ENCODE measurements around the gene DCX. TPM values are rescaled to one million over a fixed set of nuclear protein-coding genes. Genes with fewer than 3 reads are reported as not detected.

Gene DCX
- total and polyA plus RNA-seq, 2 of the 4 experiments (the other 2 are of a cell fraction): not detected

DNA sequence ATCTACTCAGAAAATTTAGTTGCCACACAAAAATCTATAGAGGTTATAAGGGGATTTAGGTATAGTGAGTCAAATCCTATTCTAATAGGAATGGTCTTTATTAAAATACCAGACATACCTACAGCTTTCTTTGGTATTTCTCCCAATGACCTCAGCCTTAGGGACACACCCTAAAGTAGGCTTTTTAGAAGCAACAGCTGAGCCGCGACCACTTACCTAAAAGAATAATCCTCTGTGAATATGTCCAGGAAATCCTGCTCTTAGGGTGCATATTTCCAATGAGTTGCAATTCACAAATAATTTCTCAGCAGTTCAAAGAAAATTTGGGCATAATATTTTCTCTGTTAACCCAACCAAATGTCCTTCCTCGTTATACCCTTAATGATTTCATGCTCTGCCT is 2.7 kb downstream of the DCX start:
- no peak overlapping the region for H2AFZ ChIP-seq (replicated peaks; ENCODE audit: low read length, poor library complexity)
- ATAC-seq (ENCODE audit: low read depth): no peak

More for the DNA sequence above, 2.7 kb downstream of the DCX start:
- H4K20me1 ChIP-seq (ENCODE audit: insufficient read depth, low read length): no peaks in the 10 kb centered on the region
- ChIA-PET POLR2A (ENCODE audit: unreplicated experiment) (no interaction called here), CTCF (no interaction called here)
- no peaks in the 10 kb centered on the region for H3K36me3 ChIP-seq (ENCODE audit: control insufficient read depth, insufficient read depth, low read length)
- H4K8ac ChIP-seq (ENCODE audit: low read depth in 2 of 2, low read length in 2 of 2): no peak overlapping the region
- H4K5ac ChIP-seq (ENCODE audit: low read depth, low read length): no peak overlapping the region
- H3K27ac ChIP-seq (ENCODE audit: insufficient read depth, low read length): no peak overlapping the region
- in situ Hi-C loops (cut with MboI; ENCODE audit: low sequenced_read_pairs) (no loop called here), intact Hi-C loops (cut with micrococcal nuclease) (no loop called here), dilution Hi-C loops (cut with HindIII; ENCODE audit: low sequenced_read_pairs, unreplicated experiment) (no loop called here)
- H3K9me1 ChIP-seq (ENCODE audit: insufficient read depth, low read length): no peaks in the 10 kb centered on the region
- DNase-seq: no peak
- H3K27me3 ChIP-seq (ENCODE audit: control insufficient read depth, insufficient read depth, low read length): peaks cover 4% of the 10 kb centered on the region
- no peak overlapping the region for H3K18ac ChIP-seq (ENCODE audit: low read depth, low read length)
- H3K4ac ChIP-seq (ENCODE audit: low read depth, low read length): no peak overlapping the region
- no CpG with 5 or more reads among the region's 3 CpGs for WGBS, 2 experiments (ENCODE audit: extremely low coverage in 2 of 2, insufficient read length in 1 of 2)
- no peak overlapping the region for H3K23ac ChIP-seq (ENCODE audit: low read depth, low read length)
- no peak overlapping the region for H3K4me2 ChIP-seq (ENCODE audit: low read depth, low read length)
- TF ChIP-seq, protein P1, sequence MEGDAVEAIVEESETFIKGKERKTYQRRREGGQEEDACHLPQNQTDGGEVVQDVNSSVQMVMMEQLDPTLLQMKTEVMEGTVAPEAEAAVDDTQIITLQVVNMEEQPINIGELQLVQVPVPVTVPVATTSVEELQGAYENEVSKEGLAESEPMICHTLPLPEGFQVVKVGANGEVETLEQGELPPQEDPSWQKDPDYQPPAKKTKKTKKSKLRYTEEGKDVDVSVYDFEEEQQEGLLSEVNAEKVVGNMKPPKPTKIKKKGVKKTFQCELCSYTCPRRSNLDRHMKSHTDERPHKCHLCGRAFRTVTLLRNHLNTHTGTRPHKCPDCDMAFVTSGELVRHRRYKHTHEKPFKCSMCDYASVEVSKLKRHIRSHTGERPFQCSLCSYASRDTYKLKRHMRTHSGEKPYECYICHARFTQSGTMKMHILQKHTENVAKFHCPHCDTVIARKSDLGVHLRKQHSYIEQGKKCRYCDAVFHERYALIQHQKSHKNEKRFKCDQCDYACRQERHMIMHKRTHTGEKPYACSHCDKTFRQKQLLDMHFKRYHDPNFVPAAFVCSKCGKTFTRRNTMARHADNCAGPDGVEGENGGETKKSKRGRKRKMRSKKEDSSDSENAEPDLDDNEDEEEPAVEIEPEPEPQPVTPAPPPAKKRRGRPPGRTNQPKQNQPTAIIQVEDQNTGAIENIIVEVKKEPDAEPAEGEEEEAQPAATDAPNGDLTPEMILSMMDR (conservative IDR thresholded peaks at IDR 0.05; ENCODE audit: low read depth, low read length): no peak
- TF ChIP-seq FOS (IDR thresholded peaks at IDR 0.05; ENCODE audit: low read depth, low read length) (no peak), RCOR1 (IDR thresholded peaks at IDR 0.05; ENCODE audit: insufficient replicate concordance, low read length) (no peak), NFE2L2 (IDR thresholded peaks at IDR 0.05; ENCODE audit: low read depth, low read length) (no peak), RFX5 (IDR thresholded peaks at IDR 0.05; ENCODE audit: low read depth, low read length) (no peak), MXI1 (IDR thresholded peaks at IDR 0.05; ENCODE audit: borderline replicate concordance, low read depth, low read length) (no peak), MAZ (IDR thresholded peaks at IDR 0.05; ENCODE audit: borderline replicate concordance, low read depth, low read length) (no peak), CHD1 (IDR thresholded peaks at IDR 0.05; ENCODE audit: low read depth, low read length) (no peak)
- TF ChIP-seq, protein P2, sequence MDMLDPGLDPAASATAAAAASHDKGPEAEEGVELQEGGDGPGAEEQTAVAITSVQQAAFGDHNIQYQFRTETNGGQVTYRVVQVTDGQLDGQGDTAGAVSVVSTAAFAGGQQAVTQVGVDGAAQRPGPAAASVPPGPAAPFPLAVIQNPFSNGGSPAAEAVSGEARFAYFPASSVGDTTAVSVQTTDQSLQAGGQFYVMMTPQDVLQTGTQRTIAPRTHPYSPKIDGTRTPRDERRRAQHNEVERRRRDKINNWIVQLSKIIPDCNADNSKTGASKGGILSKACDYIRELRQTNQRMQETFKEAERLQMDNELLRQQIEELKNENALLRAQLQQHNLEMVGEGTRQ (IDR thresholded peaks at IDR 0.05; ENCODE audit: low read depth, low read length): no peak
- H2BK15ac ChIP-seq (ENCODE audit: low read depth, low read length): no peak overlapping the region
- H2BK20ac ChIP-seq (ENCODE audit: low read depth, low read length): no peak overlapping the region
- H3K4me1 ChIP-seq (ENCODE audit: control insufficient read depth, insufficient read depth, low read length): no peaks in the 10 kb centered on the region
- no peak overlapping the region for H2BK120ac ChIP-seq (ENCODE audit: low read depth, low read length)
- H3K9ac ChIP-seq (ENCODE audit: low read depth, low read length): no peak overlapping the region
- no peak overlapping the region for H2AK5ac ChIP-seq (ENCODE audit: low read depth, low read length)
- no peak overlapping the region for H3K4me3 ChIP-seq (ENCODE audit: insufficient read depth, low read depth, low read length)
- no peak overlapping the region for H2AK9ac ChIP-seq (replicated peaks; ENCODE audit: low read depth, low read length, poor library complexity)
- H4K91ac ChIP-seq (ENCODE audit: insufficient read depth, low read depth, low read length): no peak overlapping the region
- no peak overlapping the region for H3K14ac ChIP-seq (replicated peaks; ENCODE audit: low read depth, low read length)
- H3K56ac ChIP-seq (ENCODE audit: extremely low read depth, insufficient read depth, low read length): no peak overlapping the region
- H3K9me3 ChIP-seq (ENCODE audit: control insufficient read depth, insufficient read depth, low read length): no peaks in the 10 kb centered on the region; the same call in 1 of the 2 replicates
- BruUV-seq (replicated peaks): no TSS peak
- H2BK5ac ChIP-seq (ENCODE audit: low read depth, low read length, poor library complexity, severe bottlenecking): no peak overlapping the region
- no peaks in the 10 kb centered on the region for H3K79me1 ChIP-seq (ENCODE audit: low read depth in 1 of 2, low read length in 2 of 2)

Measured in IMR-90 (cell line).